ENCODE data around the gene CCDC188. TPM values are rescaled to one million over a fixed set of nuclear protein-coding genes. Genes with fewer than 3 reads are reported as not detected.

CCDC188 gene
- total RNA-seq, 1 donor: 0.36 TPM

DNA sequence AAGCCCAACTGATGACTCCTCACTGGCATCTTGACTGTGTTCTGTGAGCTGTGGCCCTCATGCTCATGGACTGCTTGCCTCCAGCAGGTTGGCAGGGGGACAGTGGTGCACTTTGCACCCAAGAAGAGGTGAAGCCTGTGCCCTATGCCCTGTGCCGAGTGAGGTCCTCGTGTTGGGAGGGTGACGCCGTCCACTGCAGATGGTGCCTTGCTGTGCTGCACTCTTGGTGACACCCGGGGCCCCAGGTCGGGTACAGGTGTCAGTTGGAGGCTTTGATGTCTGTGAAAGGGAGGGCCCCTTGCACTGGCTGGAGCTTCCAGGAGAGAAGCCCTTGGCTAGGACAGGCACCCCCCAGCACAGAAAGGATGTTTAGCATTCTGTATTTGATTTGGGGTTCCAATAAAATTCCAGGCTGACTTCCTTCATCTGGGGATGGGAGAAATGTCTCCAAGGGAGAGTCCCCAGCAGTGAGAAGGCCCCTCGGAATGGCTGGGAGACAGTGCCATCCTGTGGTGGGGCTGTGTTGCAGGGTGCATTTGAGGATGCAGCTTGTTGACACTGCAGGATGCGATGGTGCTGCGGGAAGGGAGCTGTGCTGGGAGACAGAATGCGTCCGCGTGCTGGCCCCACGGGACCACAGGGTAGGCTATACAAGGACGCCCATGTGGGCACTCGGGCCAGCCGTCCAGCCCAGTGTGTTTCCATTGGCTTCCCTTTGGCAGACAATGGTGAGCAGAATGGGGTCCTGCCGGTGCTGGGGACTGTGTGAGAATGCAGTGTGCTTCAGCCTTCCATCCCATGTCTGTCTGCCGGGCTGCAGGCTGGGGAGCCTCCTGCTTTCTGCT is 21.7 kb downstream of the CCDC188 start:
- peaks cover 30% of the 10 kb centered on the region for H3K79me2 ChIP-seq (ENCODE audit: insufficient read depth, low read length)
- peaks cover 32% of the 10 kb centered on the region for H3K36me3 ChIP-seq (ENCODE audit: insufficient read depth, low read length)
- H2AFZ ChIP-seq (ENCODE audit: low read length): no peak overlapping the region
- TF ChIP-seq CTCF (IDR thresholded peaks at IDR 0.05; ENCODE audit: extremely low read depth, low read depth, low read length): peak; percentile 64
- H3K27ac ChIP-seq (ENCODE audit: low read depth, low read length): no peak overlapping the region
- no peaks in the 10 kb centered on the region for H3K27me3 ChIP-seq (ENCODE audit: insufficient read depth, low read length)
- no peak overlapping the region for H3K4me2 ChIP-seq (ENCODE audit: insufficient read depth, low read length)
- no peaks in the 10 kb centered on the region for H3K9me3 ChIP-seq (ENCODE audit: low read depth, low read length)
- no peak overlapping the region for H3K4me3 ChIP-seq (ENCODE audit: insufficient read depth, low read length)
- H4K20me1 ChIP-seq (ENCODE audit: insufficient read depth, low read length): peaks cover 18% of the 10 kb centered on the region
- peak; percentile 92 for DNase-seq (ENCODE audit: insufficient read length, low spot score, missing footprints)
- H3K4me1 ChIP-seq (ENCODE audit: insufficient read depth, low read length): peaks cover 10% of the 10 kb centered on the region

DNA sequence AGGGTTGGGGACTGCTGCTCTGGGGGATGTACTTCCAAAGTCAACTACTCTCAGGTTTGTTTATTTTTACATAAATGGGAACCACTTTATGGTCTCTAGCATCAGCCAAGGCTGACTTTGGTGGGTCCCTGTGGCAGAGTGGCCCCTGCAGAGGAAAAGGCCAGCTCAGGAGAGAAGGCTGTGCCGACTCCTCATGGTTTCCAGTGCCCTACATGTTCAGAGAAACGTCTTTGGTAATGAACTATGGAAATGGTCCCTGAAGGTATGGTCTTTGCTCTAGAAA is 22.3 kb downstream of the CCDC188 start:
- peaks cover 10% of the 10 kb centered on the region for H3K4me1 ChIP-seq (ENCODE audit: insufficient read depth, low read length)
- H4K20me1 ChIP-seq (ENCODE audit: insufficient read depth, low read length): peaks cover 18% of the 10 kb centered on the region
- no peak overlapping the region for H3K4me2 ChIP-seq (ENCODE audit: insufficient read depth, low read length)
- no peak overlapping the region for H3K4me3 ChIP-seq (ENCODE audit: insufficient read depth, low read length)
- H3K79me2 ChIP-seq (ENCODE audit: insufficient read depth, low read length): peaks cover 30% of the 10 kb centered on the region
- H3K9me3 ChIP-seq (ENCODE audit: low read depth, low read length): no peaks in the 10 kb centered on the region
- H3K27ac ChIP-seq (ENCODE audit: low read depth, low read length): no peak overlapping the region
- no peaks in the 10 kb centered on the region for H3K27me3 ChIP-seq (ENCODE audit: insufficient read depth, low read length)
- DNase-seq (ENCODE audit: insufficient read length, low spot score, missing footprints): no peak
- H3K36me3 ChIP-seq (ENCODE audit: insufficient read depth, low read length): peaks cover 37% of the 10 kb centered on the region
- TF ChIP-seq CTCF (IDR thresholded peaks at IDR 0.05; ENCODE audit: extremely low read depth, low read depth, low read length): no peak
- H2AFZ ChIP-seq (ENCODE audit: low read length): no peak overlapping the region

GRCh38 chr22:20127869-20128618 is 22.8 kb downstream of the CCDC188 start:
- no peak for DNase-seq (ENCODE audit: insufficient read length, low spot score, missing footprints)
- no peak overlapping the region for H3K4me3 ChIP-seq (ENCODE audit: insufficient read depth, low read length)
- H2AFZ ChIP-seq (ENCODE audit: low read length): no peak overlapping the region
- peaks cover 20% of the 10 kb centered on the region for H4K20me1 ChIP-seq (ENCODE audit: insufficient read depth, low read length)
- peaks cover 29% of the 10 kb centered on the region for H3K79me2 ChIP-seq (ENCODE audit: insufficient read depth, low read length)
- no peak for TF ChIP-seq CTCF (IDR thresholded peaks at IDR 0.05; ENCODE audit: extremely low read depth, low read depth, low read length)
- peaks cover 9% of the 10 kb centered on the region for H3K4me1 ChIP-seq (ENCODE audit: insufficient read depth, low read length)
- H3K27me3 ChIP-seq (ENCODE audit: insufficient read depth, low read length): no peaks in the 10 kb centered on the region
- no peak overlapping the region for H3K27ac ChIP-seq (ENCODE audit: low read depth, low read length)
- no peaks in the 10 kb centered on the region for H3K9me3 ChIP-seq (ENCODE audit: low read depth, low read length)
- peaks cover 40% of the 10 kb centered on the region for H3K36me3 ChIP-seq (ENCODE audit: insufficient read depth, low read length)
- no peak overlapping the region for H3K4me2 ChIP-seq (ENCODE audit: insufficient read depth, low read length)

GRCh38 chr22:20127318-20127868 is 23.5 kb downstream of the CCDC188 start:
- Histone ChIP-seq H3K9me3 (ENCODE audit: low read depth, low read length) (no peaks in the 10 kb centered on the region), H3K4me1 (ENCODE audit: insufficient read depth, low read length) (peaks cover 3% of the 10 kb centered on the region), H3K4me2 (ENCODE audit: insufficient read depth, low read length) (no peak overlapping the region), H4K20me1 (ENCODE audit: insufficient read depth, low read length) (peaks cover 14% of the 10 kb centered on the region), H2AFZ (ENCODE audit: low read length) (no peak overlapping the region), H3K27me3 (ENCODE audit: insufficient read depth, low read length) (no peaks in the 10 kb centered on the region), H3K4me3 (ENCODE audit: insufficient read depth, low read length) (no peak overlapping the region), H3K27ac (ENCODE audit: low read depth, low read length) (no peak overlapping the region), H3K79me2 (ENCODE audit: insufficient read depth, low read length) (peaks cover 29% of the 10 kb centered on the region), H3K36me3 (ENCODE audit: insufficient read depth, low read length) (peaks cover 40% of the 10 kb centered on the region)
- no peak for TF ChIP-seq CTCF (IDR thresholded peaks at IDR 0.05; ENCODE audit: extremely low read depth, low read depth, low read length)
- DNase-seq (ENCODE audit: insufficient read length, low spot score, missing footprints): no peak
